C4-2B (cell line): ENCODE data around the gene SIGLEC14.
A peak's percentile ranks its signal among the peaks of the same experiment; 100 is the strongest.

Experiments used
- CTCF ChIP-seq: fragments of 450-650 bp; conservative IDR thresholded peaks from 2 replicates; pipeline ENCODE4 v1.5.1; 2017; ENCODE audit warnings: mild to moderate bottlenecking
- ZFX ChIP-seq: fragments of 450-650 bp; IDR thresholded peaks from 2 replicates; pipeline ENCODE4 v1.6.1; 2017

- TF ChIP-seq CTCF (no peak), ZFX (peak; percentile 29; the same call in 1 of the 2 replicates)
These were observed 42.3 kb upstream of the SIGLEC14 start for GRCh38 chr19:51688671-51689571.
